DND-41 (cell line): Measurements from ENCODE around the gene COL13A1.

Experiments used
- ATAC-seq: fragments of 200-7000 bp; cut with Tn5 transposase; 3 replicates; pipeline ENCODE4 v1.9.1; 2021; ENCODE audit warnings: low read depth; ENCODE audit not compliant: insufficient read depth
- DNase-seq: peaks from one replicate; pipeline ENCODE4 v3.0.0-alpha.2; 2020
- H2AFZ ChIP-seq: 2 replicates; pipeline ENCODE4 v1.6.0; 2012; ENCODE audit warnings: low read depth, low read length
- H3K27ac ChIP-seq: 2 replicates; pipeline ENCODE4 v1.5.1; 2012; ENCODE audit warnings: low read length, inconsistent platforms
- H3K27me3 ChIP-seq: fragments of 200-600 bp; sonication (generic); 2 replicates; pipeline ENCODE4 v1.6.0; 2012; ENCODE audit warnings: low read length, mild to moderate bottlenecking, inconsistent platforms; ENCODE audit not compliant: insufficient read depth, poor library complexity
- H3K36me3 ChIP-seq: 2 replicates; pipeline ENCODE4 v1.5.1; 2012; ENCODE audit warnings: low read length, inconsistent platforms; ENCODE audit not compliant: insufficient read depth
- H3K4me1 ChIP-seq: 2 replicates; pipeline ENCODE4 v1.5.1; 2012; ENCODE audit warnings: mild to moderate bottlenecking, low read length; ENCODE audit not compliant: insufficient read depth
- H3K4me2 ChIP-seq: 2 replicates; pipeline ENCODE4 v1.6.0; 2012; ENCODE audit warnings: mild to moderate bottlenecking, moderate library complexity, low read length, inconsistent platforms; ENCODE audit not compliant: insufficient read depth
- H3K4me3 ChIP-seq, 2 experiments: fragments of 200-600 bp in 1 of 2; shearing (Covaris generic) in 1 of 2; 2 replicates each; pipeline ENCODE4 v1.5.1; 2012 to 2016; ENCODE audit warnings: inconsistent platforms in 2 of 2, low read length in 2 of 2, mild to moderate bottlenecking in 2 of 2, low read depth in 1 of 2, moderate library complexity in 1 of 2
- H3K79me2 ChIP-seq: 2 replicates; pipeline ENCODE4 v1.6.0; 2012; ENCODE audit warnings: low read length, inconsistent platforms; ENCODE audit not compliant: insufficient read depth
- H3K9ac ChIP-seq: 2 replicates; pipeline ENCODE4 v1.6.0; 2012; ENCODE audit warnings: low read depth, mild to moderate bottlenecking, inconsistent platforms, low read length, moderate library complexity
- H3K9me3 ChIP-seq: 2 replicates; pipeline ENCODE4 v1.5.1; 2012; ENCODE audit warnings: low read length, moderate library complexity, mild to moderate bottlenecking, inconsistent platforms; ENCODE audit not compliant: insufficient read depth, severe bottlenecking
- H4K20me1 ChIP-seq: 2 replicates; pipeline ENCODE4 v1.6.0; 2012; ENCODE audit warnings: low read length; ENCODE audit not compliant: insufficient read depth
- CTCF ChIP-seq: IDR thresholded peaks from 2 replicates; pipeline ENCODE4 v1.5.1; 2012; ENCODE audit warnings: borderline replicate concordance, low read length, moderate library complexity, mild to moderate bottlenecking; ENCODE audit not compliant: poor library complexity, severe bottlenecking; ENCODE audit errors: extremely low read depth
- EZH2 ChIP-seq: IDR thresholded peaks from 3 replicates; pipeline ENCODE4 v1.6.1; 2012; ENCODE audit warnings: borderline replicate concordance, low read depth, mild to moderate bottlenecking, moderate library complexity, low read length, inconsistent platforms; ENCODE audit not compliant: severe bottlenecking

The COL13A1 gene

GRCh38 chr10:69813632-69814031 lies 11.9 kb downstream of the COL13A1 start:
- no peak overlapping the region for H2AFZ ChIP-seq
- H3K9me3 ChIP-seq: no peaks in the 10 kb centered on the region
- no peaks in the 10 kb centered on the region for H4K20me1 ChIP-seq
- DNase-seq (no peak), ATAC-seq (no peak)
- no peak overlapping the region for H3K4me2 ChIP-seq
- peaks cover 5% of the 10 kb centered on the region for H3K27me3 ChIP-seq
- H3K4me3 ChIP-seq: no peak overlapping the region
- H3K79me2 ChIP-seq: no peaks in the 10 kb centered on the region
- H3K27ac ChIP-seq: no peak overlapping the region
- no peaks in the 10 kb centered on the region for H3K4me1 ChIP-seq
- TF ChIP-seq EZH2: no peak
- no peak for TF ChIP-seq CTCF
- no peaks in the 10 kb centered on the region for H3K36me3 ChIP-seq
- H3K9ac ChIP-seq: no peak overlapping the region

- no peak overlapping the region for H3K4me3 ChIP-seq
- H4K20me1 ChIP-seq: no peaks in the 10 kb centered on the region
- H3K27ac ChIP-seq: no peak overlapping the region
- H3K4me2 ChIP-seq: no peak overlapping the region
- DNase-seq (no peak), ATAC-seq (no peak)
- TF ChIP-seq EZH2 (no peak), CTCF (no peak)
- no peak overlapping the region for H3K9ac ChIP-seq
- peaks cover 5% of the 10 kb centered on the region for H3K27me3 ChIP-seq
- H3K36me3 ChIP-seq: no peaks in the 10 kb centered on the region
- H3K9me3 ChIP-seq: no peaks in the 10 kb centered on the region
- no peak overlapping the region for H2AFZ ChIP-seq
- no peaks in the 10 kb centered on the region for H3K79me2 ChIP-seq
- no peaks in the 10 kb centered on the region for H3K4me1 ChIP-seq
Observed at GRCh38 chr10:69814251-69814650, 12.5 kb downstream of the COL13A1 start.

GRCh38 chr10:69815104-69815503 lies 13.4 kb downstream of the COL13A1 start:
- Histone ChIP-seq H2AFZ (no peak overlapping the region), H3K4me3 (no peak overlapping the region), H3K27me3 (peaks cover 5% of the 10 kb centered on the region), H3K4me1 (no peaks in the 10 kb centered on the region), H3K9me3 (no peaks in the 10 kb centered on the region), H3K36me3 (no peaks in the 10 kb centered on the region), H3K27ac (no peak overlapping the region), H4K20me1 (no peaks in the 10 kb centered on the region), H3K4me2 (no peak overlapping the region), H3K79me2 (no peaks in the 10 kb centered on the region), H3K9ac (no peak overlapping the region)
- no peak for ATAC-seq
- no peak for DNase-seq
- TF ChIP-seq EZH2 (no peak), CTCF (no peak)

GRCh38 chr10:69816521-69816920 lies 14.8 kb downstream of the COL13A1 start:
- Histone ChIP-seq H3K4me1 (no peaks in the 10 kb centered on the region), H3K4me2 (no peak overlapping the region), H3K79me2 (no peaks in the 10 kb centered on the region), H3K36me3 (no peaks in the 10 kb centered on the region), H3K27ac (no peak overlapping the region), H3K9me3 (no peaks in the 10 kb centered on the region), H3K4me3 (no peak overlapping the region), H4K20me1 (no peaks in the 10 kb centered on the region), H3K9ac (no peak overlapping the region), H3K27me3 (peaks cover 5% of the 10 kb centered on the region), H2AFZ (no peak overlapping the region)
- DNase-seq: no peak
- TF ChIP-seq EZH2: no peak
- TF ChIP-seq CTCF: no peak
- no peak for ATAC-seq
